ENCODE data around the gene ZSCAN20.

Gene ZSCAN20

GRCh38 chr1:33472269-33472980 is at the start of gene ZSCAN20:
Gene ZSCAN20, plus strand, starts transcription at chr1:33472645. Its CDS starts 6,644 bp downstream, at chr1:33479289.
- H3K36me3 ChIP-seq (ENCODE audit: insufficient read depth, low read length) = no peaks in the 10 kb centered on the region
- H3K9me3 ChIP-seq (ENCODE audit: control insufficient read depth, insufficient read depth, low read length) = no peaks in the 10 kb centered on the region
- H3K9ac ChIP-seq (ENCODE audit: low read depth, low read length) = peak within 1 kb of the TSS; percentile 70; the same call in 1 of the 2 replicates

GRCh38 chr1:33424205-33424604 is 48.2 kb upstream of the ZSCAN20 start:
- H3K36me3 ChIP-seq (ENCODE audit: insufficient read depth, low read length) = no peaks in the 10 kb centered on the region
- H3K4me1 ChIP-seq (ENCODE audit: insufficient read depth, low read length) = peaks cover 31% of the 10 kb centered on the region
- H3K9ac ChIP-seq (ENCODE audit: low read depth, low read length) = no peak overlapping the region
- H3K9me3 ChIP-seq (ENCODE audit: control insufficient read depth, insufficient read depth, low read length) = no peaks in the 10 kb centered on the region

More at GRCh38 chr1:33472269-33472980, at the start of gene ZSCAN20:
- peaks cover 7% of the 10 kb centered on the region; the same call in 1 of the 2 replicates for H3K4me1 ChIP-seq (ENCODE audit: insufficient read depth, low read length)

- H3K4me1 ChIP-seq (ENCODE audit: insufficient read depth, low read length) = peaks cover 34% of the 10 kb centered on the region
- H3K9me3 ChIP-seq (ENCODE audit: control insufficient read depth, insufficient read depth, low read length) = no peaks in the 10 kb centered on the region
- no peak overlapping the region for H3K9ac ChIP-seq (ENCODE audit: low read depth, low read length)
- no peaks in the 10 kb centered on the region for H3K36me3 ChIP-seq (ENCODE audit: insufficient read depth, low read length)
Measured at GRCh38 chr1:33424610-33425009, 47.8 kb upstream of the ZSCAN20 start.

DNA sequence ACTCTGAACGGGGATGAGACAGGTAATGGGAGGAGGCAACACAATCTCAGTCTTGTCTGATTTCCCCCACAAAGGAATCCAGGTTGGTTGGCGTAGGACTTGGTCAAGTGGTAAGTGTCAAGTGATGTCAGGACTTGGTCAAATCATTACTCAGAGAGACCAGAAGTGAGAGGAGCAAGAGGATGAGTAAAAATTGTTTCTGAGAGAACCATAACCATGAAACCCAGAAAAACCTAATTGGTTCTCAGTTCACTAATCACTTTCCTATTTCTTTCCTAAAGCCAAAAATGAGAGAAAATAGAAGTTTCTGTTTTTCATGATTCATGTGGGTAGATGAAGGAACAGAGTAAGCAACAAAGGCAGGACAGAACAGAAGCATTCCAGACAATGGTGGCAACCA is 46.5 kb upstream of the ZSCAN20 start:
- Histone ChIP-seq H3K9me3 (ENCODE audit: control insufficient read depth, insufficient read depth, low read length) (no peaks in the 10 kb centered on the region), H3K36me3 (ENCODE audit: insufficient read depth, low read length) (no peaks in the 10 kb centered on the region), H3K4me1 (ENCODE audit: insufficient read depth, low read length) (peaks cover 32% of the 10 kb centered on the region), H3K9ac (ENCODE audit: low read depth, low read length) (no peak overlapping the region)

- H3K9me3 ChIP-seq (ENCODE audit: control insufficient read depth, insufficient read depth, low read length) = no peaks in the 10 kb centered on the region
- peaks cover 28% of the 10 kb centered on the region for H3K4me1 ChIP-seq (ENCODE audit: insufficient read depth, low read length)
- H3K9ac ChIP-seq (ENCODE audit: low read depth, low read length) = no peak overlapping the region
- no peaks in the 10 kb centered on the region for H3K36me3 ChIP-seq (ENCODE audit: insufficient read depth, low read length)
Measured at GRCh38 chr1:33426916-33427315, 45.5 kb upstream of the ZSCAN20 start.

DNA sequence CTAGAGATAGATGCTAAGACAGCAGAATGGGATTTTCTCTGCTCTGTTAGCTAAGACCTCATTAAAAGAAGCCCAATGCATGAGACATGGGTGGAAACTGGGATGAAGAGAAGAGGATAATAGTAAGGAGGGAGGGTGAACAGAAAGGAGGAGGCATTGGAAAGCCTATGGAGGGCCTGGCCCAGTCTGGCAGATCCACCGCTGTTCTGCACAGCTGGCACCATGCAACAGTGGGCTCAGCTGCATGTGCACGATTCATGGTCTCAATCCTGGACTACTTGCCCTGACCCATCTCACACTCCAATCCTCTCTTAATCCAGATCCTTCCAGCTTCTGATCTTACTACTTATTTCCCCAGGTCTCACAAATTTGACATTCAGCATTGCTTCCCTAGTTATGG is 43.8 kb upstream of the ZSCAN20 start:
- Histone ChIP-seq H3K9ac (ENCODE audit: low read depth, low read length) (peak overlapping the region; percentile 51; the same call in 1 of the 2 replicates), H3K4me1 (ENCODE audit: insufficient read depth, low read length) (peaks cover 25% of the 10 kb centered on the region), H3K36me3 (ENCODE audit: insufficient read depth, low read length) (no peaks in the 10 kb centered on the region), H3K9me3 (ENCODE audit: control insufficient read depth, insufficient read depth, low read length) (no peaks in the 10 kb centered on the region)

- H3K9ac ChIP-seq (ENCODE audit: low read depth, low read length) = peak overlapping the region; percentile 51; the same call in 1 of the 2 replicates
- H3K36me3 ChIP-seq (ENCODE audit: insufficient read depth, low read length) = no peaks in the 10 kb centered on the region
- no peaks in the 10 kb centered on the region for H3K9me3 ChIP-seq (ENCODE audit: control insufficient read depth, insufficient read depth, low read length)
- H3K4me1 ChIP-seq (ENCODE audit: insufficient read depth, low read length) = peaks cover 31% of the 10 kb centered on the region
Measured at GRCh38 chr1:33429332-33429731, 43.1 kb upstream of the ZSCAN20 start.

DNA sequence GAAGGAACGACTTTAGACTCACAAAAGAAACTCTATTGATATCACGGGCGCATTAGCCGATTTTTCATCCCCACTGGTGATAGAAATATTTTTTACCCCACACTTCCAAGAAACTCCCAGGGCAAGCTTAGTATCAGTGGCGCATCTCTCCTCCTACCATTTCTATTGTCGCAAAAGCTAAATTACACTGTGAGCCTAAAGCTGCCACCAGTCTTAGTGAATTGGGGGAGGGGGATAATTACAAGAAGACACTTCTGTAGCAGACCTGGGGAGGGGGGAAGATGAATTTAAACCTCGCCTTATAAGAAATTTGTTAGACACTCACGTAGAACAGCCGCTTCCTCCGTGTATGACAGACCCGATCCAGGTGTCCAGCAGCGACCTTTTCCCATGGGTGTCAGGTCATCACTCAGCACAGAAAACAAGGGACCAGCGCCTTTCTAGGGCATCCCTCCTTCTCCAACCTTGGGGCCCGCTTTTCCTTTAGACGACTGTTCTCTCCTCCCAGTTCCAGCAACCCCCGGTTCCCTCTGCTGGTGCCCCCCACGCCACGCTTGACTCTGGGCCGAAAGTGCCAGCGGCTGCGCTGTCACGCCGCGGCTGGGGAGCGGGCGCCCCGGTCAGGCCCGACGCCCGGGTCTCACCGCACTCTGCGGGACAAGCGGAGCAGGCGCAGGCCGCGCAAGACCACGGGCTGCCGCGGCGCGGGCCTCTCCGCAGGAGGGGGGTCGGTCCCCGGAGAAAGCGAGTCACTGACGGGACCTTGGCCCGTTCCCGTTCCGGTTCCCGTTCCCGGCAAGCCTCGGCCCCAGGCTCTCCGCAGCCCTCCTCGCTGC is 42.4 kb upstream of the ZSCAN20 start:
- Histone ChIP-seq H3K4me1 (ENCODE audit: insufficient read depth, low read length) (peaks cover 38% of the 10 kb centered on the region), H3K36me3 (ENCODE audit: insufficient read depth, low read length) (no peaks in the 10 kb centered on the region), H3K9ac (ENCODE audit: low read depth, low read length) (peak overlapping the region; percentile 51), H3K9me3 (ENCODE audit: control insufficient read depth, insufficient read depth, low read length) (no peaks in the 10 kb centered on the region)

DNA sequence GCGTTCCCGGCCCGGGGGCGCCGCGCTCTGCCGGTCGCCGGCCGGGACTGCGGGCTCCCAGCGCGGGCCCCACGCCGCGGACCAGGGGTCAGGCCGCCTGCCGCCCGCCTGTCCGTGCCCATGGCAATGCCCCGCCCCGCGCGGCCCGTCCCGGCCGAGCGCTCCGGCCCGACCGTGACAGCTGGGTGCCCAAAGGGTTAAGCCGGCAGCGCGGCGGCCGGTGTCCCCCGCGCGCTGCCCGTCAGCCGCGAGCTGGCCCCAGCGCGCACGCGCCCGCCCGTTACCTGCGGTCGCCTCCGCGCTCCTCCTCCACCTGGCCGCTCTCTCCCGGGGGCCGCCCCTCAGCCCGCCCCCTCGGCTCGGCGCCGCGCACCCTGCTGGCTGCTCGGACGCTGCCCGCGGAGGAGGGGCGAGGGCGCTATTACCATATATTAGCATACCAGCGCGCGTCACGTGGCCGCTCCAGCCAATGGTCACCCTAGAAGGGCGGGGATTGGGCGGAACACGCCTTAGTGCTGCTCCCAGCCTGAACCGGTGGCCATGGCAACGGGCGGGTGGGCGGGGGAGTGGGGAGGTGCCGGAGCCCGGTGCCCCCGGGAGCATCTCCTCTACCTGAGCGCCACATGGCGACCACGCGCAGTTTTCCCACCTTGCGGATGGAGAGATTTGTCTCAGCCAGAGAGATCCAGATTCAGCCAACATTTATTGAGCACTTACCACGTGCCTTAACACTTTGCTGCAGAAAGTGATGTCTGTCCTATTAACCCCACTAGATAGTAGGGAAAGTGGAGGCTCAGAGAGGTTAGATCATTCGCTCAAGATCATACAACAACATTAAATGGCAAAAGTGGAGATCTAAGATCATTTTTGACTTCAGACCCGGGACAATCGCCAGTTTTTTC is 41.5 kb upstream of the ZSCAN20 start, which contains the start of gene PHC2:
TSS of gene PHC2 (minus strand) at position 404 of the 902 bp plus-strand sequence. CDS start 55,556 bp downstream, outside the sequence.
- peak within 1 kb of the TSS; percentile 51 for H3K9ac ChIP-seq (ENCODE audit: low read depth, low read length)
- H3K36me3 ChIP-seq (ENCODE audit: insufficient read depth, low read length) = no peaks in the 10 kb centered on the region
- H3K9me3 ChIP-seq (ENCODE audit: control insufficient read depth, insufficient read depth, low read length) = no peaks in the 10 kb centered on the region
- peaks cover 41% of the 10 kb centered on the region for H3K4me1 ChIP-seq (ENCODE audit: insufficient read depth, low read length)

DNA sequence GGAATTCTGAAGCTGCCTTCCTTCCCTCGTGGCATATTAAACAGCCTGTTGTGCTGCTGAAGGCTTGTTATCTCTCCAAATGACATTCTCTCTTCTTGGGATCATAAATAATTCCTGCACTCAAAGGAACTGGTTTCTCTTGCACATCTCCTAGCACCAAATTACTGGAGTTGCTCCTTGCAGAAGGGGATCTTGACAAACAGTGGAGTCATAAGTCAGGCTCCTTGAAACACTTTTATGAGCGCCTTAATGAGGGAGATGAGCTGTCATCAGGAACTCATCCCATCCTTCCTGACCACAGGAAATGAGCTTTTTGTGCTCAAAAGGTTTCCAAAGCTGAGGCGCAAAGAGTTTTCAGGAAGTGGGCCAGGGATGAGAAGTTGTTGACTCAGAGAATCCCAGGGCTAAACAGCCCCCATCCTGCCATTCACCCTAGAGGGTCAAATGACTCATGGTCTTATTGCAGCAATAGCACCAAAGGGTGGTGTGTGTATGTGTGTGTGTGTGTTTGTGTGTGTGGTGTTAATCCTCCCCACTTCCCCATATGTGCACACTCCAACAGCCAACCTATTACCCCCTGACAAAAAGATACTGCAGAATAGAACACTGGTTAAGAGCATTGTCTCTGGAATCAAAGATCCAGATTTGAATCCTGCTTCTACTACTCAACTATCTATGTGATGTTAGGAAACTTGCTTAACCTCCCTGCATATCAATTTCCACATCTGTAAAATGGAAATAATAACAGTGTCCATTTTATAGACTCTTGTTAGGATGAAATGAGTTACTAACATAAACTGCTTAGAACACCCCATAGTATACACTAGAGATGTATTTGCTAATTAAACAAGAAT is 38.7 kb upstream of the ZSCAN20 start:
- peaks cover 37% of the 10 kb centered on the region for H3K4me1 ChIP-seq (ENCODE audit: insufficient read depth, low read length)
- H3K9ac ChIP-seq (ENCODE audit: low read depth, low read length) = no peak overlapping the region
- no peaks in the 10 kb centered on the region for H3K9me3 ChIP-seq (ENCODE audit: control insufficient read depth, insufficient read depth, low read length)
- no peaks in the 10 kb centered on the region for H3K36me3 ChIP-seq (ENCODE audit: insufficient read depth, low read length)

DNA sequence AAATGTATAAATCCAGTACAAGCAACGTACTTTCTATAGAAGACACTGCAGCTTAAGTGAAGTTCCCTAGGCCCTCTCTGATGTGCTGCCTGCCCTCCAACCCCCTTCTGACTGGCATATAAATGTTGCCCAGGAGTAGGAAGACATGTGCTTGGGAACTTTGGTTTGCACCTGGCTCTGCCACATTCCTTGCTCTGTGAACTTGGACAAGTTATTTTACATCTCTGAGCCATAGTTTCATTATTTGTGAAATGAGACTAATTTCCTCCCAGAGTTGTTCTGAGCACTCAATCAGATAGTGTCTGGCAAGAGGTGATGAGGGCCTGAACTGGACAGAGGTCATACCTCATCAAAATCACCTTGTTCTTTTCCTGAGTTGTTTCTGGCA is 38.1 kb upstream of the ZSCAN20 start:
- no peak overlapping the region for H3K9ac ChIP-seq (ENCODE audit: low read depth, low read length)
- no peaks in the 10 kb centered on the region for H3K9me3 ChIP-seq (ENCODE audit: control insufficient read depth, insufficient read depth, low read length)
- no peaks in the 10 kb centered on the region for H3K36me3 ChIP-seq (ENCODE audit: insufficient read depth, low read length)
- peaks cover 31% of the 10 kb centered on the region for H3K4me1 ChIP-seq (ENCODE audit: insufficient read depth, low read length)

DNA sequence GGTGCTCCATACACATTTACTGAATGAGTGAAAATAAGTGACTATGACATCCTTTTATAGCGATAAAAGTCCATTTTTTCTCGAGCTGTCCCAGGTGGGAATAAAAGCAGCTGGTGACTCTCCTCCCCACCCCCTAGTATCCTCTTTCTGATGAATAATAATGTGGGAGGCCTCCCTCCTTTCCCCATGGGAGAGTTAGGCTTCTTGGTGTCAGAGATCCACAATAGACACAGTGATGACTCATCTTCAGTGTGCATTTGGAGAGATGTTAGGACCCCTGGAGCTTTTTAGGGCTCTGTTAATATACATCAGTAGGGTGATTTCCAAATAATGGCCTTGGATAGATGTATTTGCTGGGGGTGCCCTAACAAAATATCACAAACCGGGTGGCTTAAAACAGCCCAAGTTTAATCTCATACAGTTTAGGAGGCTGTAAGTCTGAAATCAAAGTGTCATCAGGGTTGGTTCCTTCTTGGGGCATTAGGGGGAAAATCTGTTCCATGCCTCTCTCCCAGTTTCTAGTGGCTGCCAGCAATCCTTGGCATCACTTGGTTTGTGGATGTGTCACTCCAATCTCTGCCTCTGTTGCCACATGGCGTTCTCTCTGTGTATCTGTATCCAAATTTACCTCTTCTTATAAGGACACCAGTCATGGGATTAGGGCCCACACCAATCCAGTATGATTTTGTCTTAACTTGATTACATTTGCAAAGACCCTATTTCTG is 37.2 kb upstream of the ZSCAN20 start:
- peaks cover 27% of the 10 kb centered on the region for H3K4me1 ChIP-seq (ENCODE audit: insufficient read depth, low read length)
- no peak overlapping the region for H3K9ac ChIP-seq (ENCODE audit: low read depth, low read length)
- H3K36me3 ChIP-seq (ENCODE audit: insufficient read depth, low read length) = no peaks in the 10 kb centered on the region
- no peaks in the 10 kb centered on the region for H3K9me3 ChIP-seq (ENCODE audit: control insufficient read depth, insufficient read depth, low read length)

Measured in ES-I3 (cell line).